ENCODE measurements around the gene ALAS1.

GRCh38 chr3:52185837-52186236, 12.1 kb upstream of the ALAS1 start:
- TF ChIP-seq CTCF (conservative IDR thresholded peaks at IDR 0.05 in 1 of 2, IDR thresholded peaks at IDR 0.05 in 1 of 2; ENCODE audit: extremely low read depth in 1 of 2, insufficient read depth in 1 of 2, low read depth in 1 of 2, low read length in 2 of 2): no peak
- TF ChIP-seq EZH2 (IDR thresholded peaks at IDR 0.05; ENCODE audit: borderline replicate concordance, low read length): no peak
